Kidney epithelial cell (primary cell): ENCODE data around the gene CRYL1. TPM values are rescaled to one million over a fixed set of nuclear protein-coding genes. Genes with fewer than 3 reads are reported as not detected.

Experiments used
- DNase-seq: peaks from one replicate; pipeline ENCODE4 v3.0.0-alpha.2; 2010; ENCODE audit warnings: low read depth
- H3K27me3 ChIP-seq: 2 replicates; pipeline ENCODE4 v1.6.0; 2011; ENCODE audit warnings: low read length; ENCODE audit not compliant: control insufficient read depth, insufficient read depth
- H3K36me3 ChIP-seq: 2 replicates; pipeline ENCODE4 v1.5.1; 2011; ENCODE audit warnings: low read length; ENCODE audit not compliant: control insufficient read depth, insufficient read depth
- H3K4me3 ChIP-seq: 2 replicates; pipeline ENCODE4 v1.5.1; 2011; ENCODE audit warnings: low read depth, mild to moderate bottlenecking, control low read depth, low read length
- CTCF ChIP-seq: IDR thresholded peaks from 2 replicates; pipeline ENCODE4 v1.5.1; 2011; ENCODE audit warnings: mild to moderate bottlenecking, moderate library complexity, low read length, control low read depth, inconsistent platforms; ENCODE audit not compliant: insufficient read depth, poor library complexity, severe bottlenecking
- total RNA-seq: library from RNA; depleted of rRNA; stranded (reverse); fragments of >200 nt; gene quantifications from 2 replicates; pipeline ENCODE4 v1.2.3, GENCODE V29; 2015

CRYL1 gene
- total RNA-seq, 1 donor from 2014 or later: 36.4 TPM

GRCh38 chr13:20430296-20430695, 95.4 kb downstream of the CRYL1 start:
- Histone ChIP-seq H3K4me3 (no peak overlapping the region), H3K27me3 (peaks cover under 1% of the 10 kb centered on the region), H3K36me3 (no peaks in the 10 kb centered on the region)
- TF ChIP-seq CTCF: no peak
- DNase-seq: no peak

- no peak for TF ChIP-seq CTCF
- H3K4me3 ChIP-seq: no peak overlapping the region
- no peaks in the 10 kb centered on the region for H3K36me3 ChIP-seq
- no peak for DNase-seq
- no peaks in the 10 kb centered on the region for H3K27me3 ChIP-seq
Observed at GRCh38 chr13:20429682-20430081, 96.0 kb downstream of the CRYL1 start.

- H3K4me3 ChIP-seq: no peak overlapping the region
- no peak for DNase-seq
- H3K36me3 ChIP-seq: no peaks in the 10 kb centered on the region
- no peak for TF ChIP-seq CTCF
- H3K27me3 ChIP-seq: no peaks in the 10 kb centered on the region
Observed at GRCh38 chr13:20428666-20429644, 96.7 kb downstream of the CRYL1 start.

GRCh38 chr13:20426766-20427448, 98.8 kb downstream of the CRYL1 start:
- TF ChIP-seq CTCF: no peak
- Histone ChIP-seq H3K27me3 (no peaks in the 10 kb centered on the region), H3K4me3 (no peak overlapping the region), H3K36me3 (no peaks in the 10 kb centered on the region)
- no peak for DNase-seq

GRCh38 chr13:20425819-20426219, 99.8 kb downstream of the CRYL1 start:
- no peaks in the 10 kb centered on the region for H3K27me3 ChIP-seq
- no peak overlapping the region for H3K4me3 ChIP-seq
- TF ChIP-seq CTCF: no peak
- DNase-seq: no peak
- H3K36me3 ChIP-seq: no peaks in the 10 kb centered on the region
